ENCODE measurements around the gene PCSK4.
"Not testable (repeated sequence)": the region's sequence is repeated elsewhere in the genome, so short reads cannot be mapped to it uniquely, and the experiment has no call there.

PCSK4 gene

GRCh38 chr19:1521636-1522035 is 31.5 kb upstream of the PCSK4 start:
- DNase-seq = no peak

- no peak for DNase-seq
Measured at GRCh38 chr19:1520203-1520780, 30.1 kb upstream of the PCSK4 start.

GRCh38 chr19:1519802-1520201 is 29.7 kb upstream of the PCSK4 start:
- DNase-seq = not testable (repeated sequence)

GRCh38 chr19:1518471-1518870 is 28.3 kb upstream of the PCSK4 start:
- DNase-seq = no peak

GRCh38 chr19:1516395-1516753 is 26.2 kb upstream of the PCSK4 start:
- no peak for DNase-seq

GRCh38 chr19:1514986-1515721 is 25.0 kb upstream of the PCSK4 start:
- DNase-seq = no peak

- no peak for DNase-seq
Measured at GRCh38 chr19:1514295-1514661, 24.1 kb upstream of the PCSK4 start.

GRCh38 chr19:1513499-1514294 is 23.5 kb upstream of the PCSK4 start:
- no peak for DNase-seq

- no peak for DNase-seq
Measured at GRCh38 chr19:1512671-1513498, 22.7 kb upstream of the PCSK4 start, which contains the start of gene ADAMTSL5. Gene ADAMTSL5 (minus strand): TSS chr19:1513019. CDS start chr19:1510943, 2,076 bp downstream.

- DNase-seq = no peak
Measured at GRCh38 chr19:1511318-1512317, 21.5 kb upstream of the PCSK4 start.

- no peak for DNase-seq
Measured at GRCh38 chr19:1510807-1511206, 20.7 kb upstream of the PCSK4 start.

GRCh38 chr19:1510442-1510806 is 20.3 kb upstream of the PCSK4 start:
- no peak for DNase-seq

- DNase-seq = no peak
Measured at GRCh38 chr19:1509602-1510441, 19.7 kb upstream of the PCSK4 start.

GRCh38 chr19:1508507-1508856 is 18.3 kb upstream of the PCSK4 start:
- no peak for DNase-seq

GRCh38 chr19:1507763-1508506 is 17.8 kb upstream of the PCSK4 start:
- peak; percentile 58 for DNase-seq

GRCh38 chr19:1507192-1507660 is 17.1 kb upstream of the PCSK4 start:
- DNase-seq = no peak

- no peak for DNase-seq
Measured at GRCh38 chr19:1505991-1506881, 16.1 kb upstream of the PCSK4 start.

- no peak for DNase-seq
Measured at GRCh38 chr19:1505012-1505411, 14.9 kb upstream of the PCSK4 start.

All from NCI-H524 treated with DMSO at 0.1 percent for 48 hours (cell line).